ENCODE measurements around the gene MAP3K7.
"Not testable (repeated sequence)": the region's sequence is repeated elsewhere in the genome, so short reads cannot be mapped to it uniquely, and the experiment has no call there.

- not testable (repeated sequence) for TF ChIP-seq EZH2, EZH2phosphoT487, CTCF (IDR thresholded peaks at IDR 0.05)
Measured at GRCh38 chr6:90562341-90562740, 24.5 kb downstream of the MAP3K7 start.

All from neural progenitor cell (in vitro differentiated cells).